OCI-LY3 (cell line): Measurements from ENCODE around the gene SDSL.

Experiments used
- CTCF ChIP-seq: fragments of 200-600, 300-600 bp; sonication (generic); IDR thresholded peaks from 2 replicates; pipeline ENCODE4 v1.5.1; 2014; ENCODE audit warnings: antibody characterized with exemption, low read length, low read depth
- EZH2phosphoT487 ChIP-seq: fragments of 200-600 bp; shearing (Covaris generic); IDR thresholded peaks from 2 replicates; pipeline ENCODE4 v1.6.1; 2018; ENCODE audit warnings: antibody characterized with exemption, mixed run types, low read depth

- TF ChIP-seq CTCF (no peak), EZH2phosphoT487 (no peak)
Observed at GRCh38 chr12:113424456-113424855, 2.3 kb downstream of the SDSL start.
